ENCODE measurements around the gene CLEC16A.

DNA sequence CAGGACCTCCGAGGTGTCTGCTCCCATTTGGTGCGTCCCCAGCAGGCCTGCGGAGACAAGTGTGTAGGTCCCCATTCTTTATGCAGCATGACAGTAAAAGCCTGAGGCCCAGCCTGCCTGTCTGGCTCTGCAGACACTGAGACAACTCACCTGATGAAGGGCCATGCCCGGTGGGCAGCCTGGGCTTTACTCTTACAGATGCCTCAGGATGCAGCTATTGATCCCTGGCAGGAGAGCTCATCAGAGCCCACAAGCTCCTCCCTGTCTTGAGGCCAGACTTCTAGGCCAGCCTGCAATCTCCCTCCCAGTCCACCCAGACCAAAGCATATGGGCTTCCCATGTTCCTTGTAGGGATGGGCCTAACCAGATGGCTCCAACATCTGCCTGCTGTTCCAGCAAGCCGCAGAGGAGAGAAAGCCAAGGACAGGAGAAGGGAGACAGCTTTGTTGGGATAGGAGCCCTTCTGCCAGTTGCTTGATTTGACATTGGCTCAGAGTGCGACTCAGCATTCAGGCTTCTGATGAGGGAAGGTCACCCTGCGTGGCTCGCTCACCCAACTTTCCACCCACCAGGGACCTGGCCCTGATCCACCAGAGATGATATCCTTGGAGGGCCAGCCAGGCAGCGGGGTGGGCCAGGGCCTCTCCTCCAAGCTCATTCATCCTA is 224.2 kb downstream of the CLEC16A start:
- TF ChIP-seq, protein P1, sequence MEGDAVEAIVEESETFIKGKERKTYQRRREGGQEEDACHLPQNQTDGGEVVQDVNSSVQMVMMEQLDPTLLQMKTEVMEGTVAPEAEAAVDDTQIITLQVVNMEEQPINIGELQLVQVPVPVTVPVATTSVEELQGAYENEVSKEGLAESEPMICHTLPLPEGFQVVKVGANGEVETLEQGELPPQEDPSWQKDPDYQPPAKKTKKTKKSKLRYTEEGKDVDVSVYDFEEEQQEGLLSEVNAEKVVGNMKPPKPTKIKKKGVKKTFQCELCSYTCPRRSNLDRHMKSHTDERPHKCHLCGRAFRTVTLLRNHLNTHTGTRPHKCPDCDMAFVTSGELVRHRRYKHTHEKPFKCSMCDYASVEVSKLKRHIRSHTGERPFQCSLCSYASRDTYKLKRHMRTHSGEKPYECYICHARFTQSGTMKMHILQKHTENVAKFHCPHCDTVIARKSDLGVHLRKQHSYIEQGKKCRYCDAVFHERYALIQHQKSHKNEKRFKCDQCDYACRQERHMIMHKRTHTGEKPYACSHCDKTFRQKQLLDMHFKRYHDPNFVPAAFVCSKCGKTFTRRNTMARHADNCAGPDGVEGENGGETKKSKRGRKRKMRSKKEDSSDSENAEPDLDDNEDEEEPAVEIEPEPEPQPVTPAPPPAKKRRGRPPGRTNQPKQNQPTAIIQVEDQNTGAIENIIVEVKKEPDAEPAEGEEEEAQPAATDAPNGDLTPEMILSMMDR (IDR thresholded peaks at IDR 0.05 in 2 of 3, conservative IDR thresholded peaks at IDR 0.05 in 1 of 3; ENCODE audit: insufficient read depth in 2 of 3, low read depth in 1 of 3, low read length in 3 of 3) = no peak
- no peak for TF ChIP-seq GABPA (tag; conservative IDR thresholded peaks at IDR 0.05; ENCODE audit: low read depth)
- TF ChIP-seq HDAC2 (IDR thresholded peaks at IDR 0.05) = no peak

All from K562 (cell line).